Testis (tissue), 2 donors: ENCODE data around the gene IBTK.

Experiments
- POLR2A ChIP-seq: fragments of 450-650 bp; IDR thresholded peaks from one replicate; pipeline ENCODE4 v1.6.1; 2017; ENCODE audit warnings: antibody characterized with exemption, mild to moderate bottlenecking, moderate library complexity
- TF ChIP-seq, protein P1 (sequence below), 3 experiments: fragments of 450-650 bp in 2 of 3; fragments of 200-600 bp in 1 of 3; sonication (generic) in 1 of 3; IDR thresholded peaks; one replicate each; pipeline ENCODE4 v1.5.1; 2016 to 2019; ENCODE audit warnings: antibody characterized with exemption in 3 of 3, mild to moderate bottlenecking in 2 of 3, moderate library complexity in 1 of 3

DNA sequence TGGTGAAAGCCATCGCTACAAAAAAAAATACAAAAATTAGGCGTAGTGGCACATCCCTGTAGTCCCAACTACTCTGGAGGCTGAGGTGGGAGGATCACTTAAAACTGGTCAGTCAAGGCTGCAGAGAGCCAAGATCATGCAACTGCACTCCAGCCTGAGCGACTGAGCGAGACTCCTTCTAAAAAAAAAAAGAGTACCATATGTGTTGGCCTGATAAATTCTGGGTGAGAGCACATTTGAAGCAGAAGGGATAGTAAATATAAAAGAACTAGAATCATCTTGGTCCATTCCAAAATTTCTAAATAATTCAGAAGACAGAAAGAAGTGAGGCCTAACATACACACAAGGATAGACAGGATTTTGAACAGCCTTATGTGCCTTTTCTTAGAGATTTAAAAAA lies 2.2 kb downstream of the IBTK start:
- TF ChIP-seq, protein P1, sequence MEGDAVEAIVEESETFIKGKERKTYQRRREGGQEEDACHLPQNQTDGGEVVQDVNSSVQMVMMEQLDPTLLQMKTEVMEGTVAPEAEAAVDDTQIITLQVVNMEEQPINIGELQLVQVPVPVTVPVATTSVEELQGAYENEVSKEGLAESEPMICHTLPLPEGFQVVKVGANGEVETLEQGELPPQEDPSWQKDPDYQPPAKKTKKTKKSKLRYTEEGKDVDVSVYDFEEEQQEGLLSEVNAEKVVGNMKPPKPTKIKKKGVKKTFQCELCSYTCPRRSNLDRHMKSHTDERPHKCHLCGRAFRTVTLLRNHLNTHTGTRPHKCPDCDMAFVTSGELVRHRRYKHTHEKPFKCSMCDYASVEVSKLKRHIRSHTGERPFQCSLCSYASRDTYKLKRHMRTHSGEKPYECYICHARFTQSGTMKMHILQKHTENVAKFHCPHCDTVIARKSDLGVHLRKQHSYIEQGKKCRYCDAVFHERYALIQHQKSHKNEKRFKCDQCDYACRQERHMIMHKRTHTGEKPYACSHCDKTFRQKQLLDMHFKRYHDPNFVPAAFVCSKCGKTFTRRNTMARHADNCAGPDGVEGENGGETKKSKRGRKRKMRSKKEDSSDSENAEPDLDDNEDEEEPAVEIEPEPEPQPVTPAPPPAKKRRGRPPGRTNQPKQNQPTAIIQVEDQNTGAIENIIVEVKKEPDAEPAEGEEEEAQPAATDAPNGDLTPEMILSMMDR (IDR thresholded peaks at IDR 0.05), result no peak
- TF ChIP-seq POLR2A, result no peak
